Vagina (tissue), 2 donors: ENCODE results near the gene ELL2. TPM values are rescaled to one million over a fixed set of nuclear protein-coding genes. Genes with fewer than 3 reads are reported as not detected.

Experiments used
- DNase-seq, 2 donors: peaks; one replicate each; pipeline ENCODE4 v3.0.0-alpha.2; 2017; ENCODE audit errors: extremely low spot score in 2 of 2
- H3K27ac ChIP-seq: fragments of 200-600 bp; sonication (generic); one replicate; pipeline ENCODE4 v1.5.1; 2019
- H3K27me3 ChIP-seq: fragments of 200-600 bp; sonication (generic); one replicate; pipeline ENCODE4 v1.5.1; 2019
- H3K36me3 ChIP-seq, 2 donors: fragments of 200-600 bp; sonication (generic); one replicate each; pipeline ENCODE4 v1.5.1; 2017 to 2019
- H3K4me1 ChIP-seq: fragments of 200-600 bp; sonication (generic); one replicate; pipeline ENCODE4 v1.5.1; 2019
- H3K4me3 ChIP-seq, 2 donors: fragments of 200-600 bp; sonication (generic); 1 replicate in 1 of 2; 2 replicates in 1 of 2; pipeline ENCODE4 v1.5.1; 2016 to 2019
- H3K9me3 ChIP-seq: fragments of 200-600 bp; sonication (generic); one replicate; pipeline ENCODE4 v1.5.1; 2019
- CTCF ChIP-seq, 3 experiments: fragments of 450-650 bp in 2 of 3; fragments of 200-600 bp in 1 of 3; sonication (generic) in 1 of 3; IDR thresholded peaks; one replicate each; pipeline ENCODE4 v1.5.1; 2017 to 2019; ENCODE audit warnings: antibody characterized with exemption in 3 of 3, mild to moderate bottlenecking in 2 of 3, moderate library complexity in 2 of 3
- POLR2A ChIP-seq, 2 donors: fragments of 450-650 bp; IDR thresholded peaks; one replicate each; pipeline ENCODE4 v1.6.1; 2017; ENCODE audit warnings: antibody characterized with exemption in 2 of 2, mild to moderate bottlenecking in 2 of 2, moderate library complexity in 2 of 2
- POLR2AphosphoS5 ChIP-seq, 2 donors: sonication (generic); formaldehyde crosslinking; IDR thresholded peaks; one replicate each; pipeline ENCODE4 v1.9.0; 2017; ENCODE audit warnings: antibody characterized with exemption in 2 of 2, mild to moderate bottlenecking in 2 of 2, low read depth in 1 of 2; ENCODE audit not compliant: insufficient read depth in 1 of 2
- intact Hi-C: fragments of 100-400 bp; cut with DNase I; formaldehyde crosslinking; loops from one replicate; pipeline ENCODE4 v1.15.1; 2023
- total RNA-seq: library from RNA; depleted of rRNA; stranded (reverse); fragments of >200 nt; gene quantifications from one replicate; pipeline ENCODE4 v1.2.3, GENCODE V29; 2016

The ELL2 gene
- total RNA-seq, 1 donor from 2014 or later, result 113 TPM

DNA sequence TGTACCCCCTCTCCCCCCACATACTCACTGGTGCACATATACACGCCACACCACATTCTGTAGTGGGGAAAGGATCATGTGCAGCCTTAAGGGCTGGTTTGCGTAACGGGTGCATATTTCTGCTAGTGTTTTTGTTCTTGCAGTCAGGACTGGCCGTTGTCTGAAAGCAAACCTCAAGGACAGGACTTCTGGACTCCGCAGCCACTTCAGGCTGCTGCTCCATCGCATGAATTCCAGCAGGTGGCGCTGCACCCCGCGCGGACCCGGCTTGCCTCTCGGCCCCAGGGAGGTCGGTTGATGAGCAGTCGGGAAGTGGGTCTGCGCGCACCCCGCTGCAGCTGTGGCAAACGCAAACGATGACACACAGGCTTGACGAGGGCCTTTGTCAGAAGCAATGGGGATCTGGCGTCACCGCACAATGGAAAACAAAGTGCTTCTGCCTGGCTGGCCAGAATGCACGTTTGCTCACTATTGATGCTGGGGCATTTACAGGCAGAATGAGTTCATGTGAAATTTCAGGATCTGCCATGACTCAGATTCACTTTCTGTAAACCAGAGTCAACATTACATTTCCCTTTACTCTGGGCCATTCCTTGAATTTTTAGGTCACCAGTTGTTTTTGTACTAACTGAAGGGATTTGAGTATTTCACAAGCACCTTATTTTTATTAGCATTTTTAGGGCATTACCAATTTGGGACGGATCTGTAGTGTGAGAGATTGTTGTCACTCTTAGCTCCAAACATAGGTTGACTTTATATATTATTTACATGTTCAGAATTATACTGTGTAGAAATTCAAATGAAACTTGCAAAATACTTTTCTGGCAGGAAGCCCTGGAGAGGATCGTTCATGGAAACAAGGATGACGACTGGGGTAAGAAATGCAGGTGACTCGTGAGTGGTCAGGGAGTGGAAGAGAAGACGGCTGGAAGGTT, 102.7 kb downstream of the ELL2 start:
- Histone ChIP-seq H3K36me3 (no peaks in the 10 kb centered on the region), H3K4me3 (peak overlapping the region; percentile 17 to 29), H3K4me1 (peaks cover 74% of the 10 kb centered on the region), H3K27ac (peak overlapping the region; percentile 88), H3K9me3 (no peaks in the 10 kb centered on the region), H3K27me3 (no peaks in the 10 kb centered on the region)
- TF ChIP-seq CTCF (IDR thresholded peaks at IDR 0.05) (peak; percentile 93 to 99 (median 99)), POLR2A (IDR thresholded peaks at IDR 0.05) (no peak), POLR2AphosphoS5 (IDR thresholded peaks at IDR 0.05; ENCODE audit: insufficient read depth in 1 of 2, low read depth in 1 of 2) (peak; percentile 60 to 95)
- peak in 1 of 2 donors; percentile 99 for DNase-seq
- intact Hi-C loops, result loop anchor here (2.0 to 10.0 kb wide), 3 partner anchors 102 to 478 kb away; partner anchors contain the start of genes ELL2 and RHOBTB3

DNA sequence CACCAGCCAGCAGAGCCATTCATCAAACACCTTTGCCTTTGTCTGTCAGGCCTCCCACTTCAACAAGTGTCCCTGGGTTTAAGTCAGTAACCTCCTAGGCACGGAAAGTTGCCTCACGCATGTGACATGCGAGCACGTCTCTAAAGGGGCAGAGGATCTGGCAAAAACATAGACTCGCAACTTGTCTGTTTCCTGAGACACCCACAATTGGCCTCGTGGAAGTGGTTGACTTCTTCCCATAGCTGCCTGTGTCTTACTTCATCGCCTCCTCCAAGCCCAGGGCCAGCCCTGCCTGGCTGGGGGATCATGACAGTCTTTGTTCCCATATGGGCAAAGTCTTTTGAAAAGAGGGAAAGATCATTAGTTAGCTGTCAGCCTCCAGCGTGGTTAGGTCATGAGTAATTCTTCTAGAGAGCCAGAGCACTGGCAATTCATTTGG, 103.6 kb downstream of the ELL2 start:
- TF ChIP-seq POLR2AphosphoS5 (IDR thresholded peaks at IDR 0.05; ENCODE audit: insufficient read depth in 1 of 2, low read depth in 1 of 2) (no peak), POLR2A (IDR thresholded peaks at IDR 0.05) (no peak), CTCF (IDR thresholded peaks at IDR 0.05) (no peak)
- H3K4me3 ChIP-seq, result peak overlapping the region in 1 of 2 donors; percentile 29
- peaks cover 65% of the 10 kb centered on the region for H3K4me1 ChIP-seq

GRCh38 chr5:95857185-95857945, 104.3 kb downstream of the ELL2 start:
- H3K27me3 ChIP-seq, result no peaks in the 10 kb centered on the region
- H3K9me3 ChIP-seq, result no peaks in the 10 kb centered on the region
- DNase-seq, result peak in 1 of 2 donors; percentile 97
- H3K36me3 ChIP-seq, result no peaks in the 10 kb centered on the region
- H3K4me3 ChIP-seq, result no peak overlapping the region
- no peak for TF ChIP-seq POLR2A (IDR thresholded peaks at IDR 0.05)
- TF ChIP-seq POLR2AphosphoS5 (IDR thresholded peaks at IDR 0.05; ENCODE audit: insufficient read depth in 1 of 2, low read depth in 1 of 2), result peak; percentile 81 to 83
- H3K4me1 ChIP-seq, result peaks cover 58% of the 10 kb centered on the region
- intact Hi-C loops, result loop anchor here (5.0 to 10.0 kb wide), 2 partner anchors 123 to 480 kb away; partner anchors contain the start of gene RHOBTB3
- H3K27ac ChIP-seq, result peak overlapping the region; percentile 88

More for the DNA sequence above, 103.6 kb downstream of the ELL2 start:
- DNase-seq, result no peak
- Histone ChIP-seq H3K27ac (peak overlapping the region; percentile 88), H3K36me3 (no peaks in the 10 kb centered on the region), H3K27me3 (no peaks in the 10 kb centered on the region), H3K9me3 (no peaks in the 10 kb centered on the region)
- intact Hi-C loops, result loop anchor here (2.0 to 10.0 kb wide), 3 partner anchors 103 to 479 kb away; partner anchors contain the start of genes ELL2 and RHOBTB3

GRCh38 chr5:95856501-95856981, 105.1 kb downstream of the ELL2 start:
- peaks cover 50% of the 10 kb centered on the region for H3K4me1 ChIP-seq
- H3K4me3 ChIP-seq, result no peak overlapping the region
- TF ChIP-seq CTCF (IDR thresholded peaks at IDR 0.05), result no peak
- TF ChIP-seq POLR2A (IDR thresholded peaks at IDR 0.05), result no peak
- TF ChIP-seq POLR2AphosphoS5 (IDR thresholded peaks at IDR 0.05; ENCODE audit: insufficient read depth in 1 of 2, low read depth in 1 of 2), result no peak
- H3K27me3 ChIP-seq, result no peaks in the 10 kb centered on the region
- H3K27ac ChIP-seq, result peak overlapping the region; percentile 88
- no peaks in the 10 kb centered on the region for H3K9me3 ChIP-seq
- DNase-seq, result no peak
- no peaks in the 10 kb centered on the region for H3K36me3 ChIP-seq
- intact Hi-C loops, result loop anchor here (5.0 to 10.0 kb wide), 2 partner anchors 122 to 481 kb away; partner anchors contain the start of gene RHOBTB3

- no peak overlapping the region for H3K4me3 ChIP-seq
- TF ChIP-seq CTCF (IDR thresholded peaks at IDR 0.05) (no peak), POLR2A (IDR thresholded peaks at IDR 0.05) (no peak), POLR2AphosphoS5 (IDR thresholded peaks at IDR 0.05; ENCODE audit: insufficient read depth in 1 of 2, low read depth in 1 of 2) (no peak)
- H3K27ac ChIP-seq, result no peak overlapping the region
- H3K9me3 ChIP-seq, result no peaks in the 10 kb centered on the region
- H3K27me3 ChIP-seq, result no peaks in the 10 kb centered on the region
- no peak for DNase-seq
- H3K4me1 ChIP-seq, result peaks cover 23% of the 10 kb centered on the region
- no peaks in the 10 kb centered on the region for H3K36me3 ChIP-seq
- intact Hi-C loops, result loop anchor here (10.0 kb wide), 1 partner anchor 119 kb away; the partner anchor contains the start of gene RHOBTB3
Measured at GRCh38 chr5:95853490-95853889, 108.2 kb downstream of the ELL2 start.
